K562 (cell line): Measurements from ENCODE around the gene RNGTT. TPM values are rescaled to one million over a fixed set of nuclear protein-coding genes. Genes with fewer than 3 reads are reported as not detected.

Experiments used
- ATAC-seq: fragments of 200-7000 bp; cut with Tn5 transposase; 3 replicates; pipeline ENCODE4 v1.9.1; 2020; ENCODE audit warnings: moderate library complexity
- BruUV-seq: library from RNA; stranded (reverse); fragments of 400-500 nt; replicated peaks from 2 replicates; lab custom pipeline; 2021; lab: Mats Ljungman, UMichigan
- CTCF ChIA-PET: fragments of 300-600 bp; formaldehyde crosslinking; extraction: SDS; loops from one replicate; lab custom pipeline; 2021; ENCODE audit warnings: low intra/inter-chr PET ratio; lab: Yijun Ruan, JAX
- POLR2A ChIA-PET: fragments of 300-600, 350-650 bp; sonication (Branson Sonifier 250); formaldehyde crosslinking; extraction: SDS; loops from one replicate; lab custom pipeline; 2021; ENCODE audit warnings: antibody characterized with exemption, inconsistent platforms; lab: Yijun Ruan, JAX
- DNase-seq, 4 experiments: peaks; one replicate each; pipeline versions ENCODE4 v3.0.0 to v3.0.0-alpha.2; 2011 to 2018; ENCODE audit warnings: low spot score in 3 of 4, mixed read lengths in 3 of 4; ENCODE audit errors: extremely low read depth in 1 of 4
- FAIRE-seq: peaks from 2 replicates; lab custom pipeline; 2011; peaks lifted over from hg19 to GRCh38; lab: Jason Lieb, UNC
- H2AFZ ChIP-seq: 2 replicates; pipeline ENCODE4 v1.6.0; 2011; ENCODE audit warnings: low read depth, low read length, control low read depth, inconsistent platforms
- H3K27ac ChIP-seq: fragments of 200-600 bp; 3 replicates; pipeline ENCODE4 v1.8.0; 2011; ENCODE audit warnings: low read depth, mild to moderate bottlenecking, control low read depth, inconsistent platforms, low read length, moderate library complexity, mixed read lengths; ENCODE audit errors: extremely low read depth
- H3K27me3 ChIP-seq, 2 experiments: fragments of 300-600 bp in 1 of 2; 2 replicates in 1 of 2; 3 replicates in 1 of 2; pipeline versions ENCODE4 v1.6.0 to v1.8.0; 2011; ENCODE audit warnings: inconsistent platforms in 2 of 2, low read length in 2 of 2, mild to moderate bottlenecking in 1 of 2, mixed read lengths in 1 of 2, moderate library complexity in 1 of 2; ENCODE audit not compliant: control insufficient read depth in 2 of 2, insufficient read depth in 2 of 2
- H3K36me3 ChIP-seq: fragments of 300-600 bp; 3 replicates; pipeline ENCODE4 v1.8.0; 2011; ENCODE audit warnings: mild to moderate bottlenecking, low read length, inconsistent platforms; ENCODE audit not compliant: control insufficient read depth, insufficient read depth
- H3K4me1 ChIP-seq, 2 experiments: fragments of 200-600 bp in 1 of 2; replicated peaks in 1 of 2; 2 replicates in 1 of 2; 3 replicates in 1 of 2; pipeline versions ENCODE4 v1.5.1 to v1.8.0; 2011; ENCODE audit warnings: inconsistent platforms in 2 of 2, low read length in 2 of 2, mild to moderate bottlenecking in 1 of 2, mixed read lengths in 1 of 2, moderate library complexity in 1 of 2; ENCODE audit not compliant: control insufficient read depth in 2 of 2, insufficient read depth in 2 of 2
- H3K4me2 ChIP-seq: 2 replicates; pipeline ENCODE4 v1.6.1; 2011; ENCODE audit warnings: low read length, control low read depth, inconsistent platforms, mixed read lengths; ENCODE audit not compliant: insufficient read depth
- H3K4me3 ChIP-seq: fragments of 200-600 bp; sonication (generic), shearing (Covaris generic); 2 replicates; pipeline ENCODE4 v1.5.1; 2016; ENCODE audit warnings: control low read depth, inconsistent platforms
- H3K79me2 ChIP-seq: fragments of 200-600 bp; 3 replicates; pipeline ENCODE4 v1.8.0; 2011; ENCODE audit warnings: low read length, inconsistent platforms; ENCODE audit not compliant: control insufficient read depth, insufficient read depth
- H3K9ac ChIP-seq, 2 experiments: 2 replicates each; pipeline versions ENCODE4 v1.6.0 to v1.6.1; 2011; ENCODE audit warnings: low read depth in 2 of 2, low read length in 2 of 2, control low read depth in 1 of 2, inconsistent platforms in 1 of 2, mild to moderate bottlenecking in 1 of 2, mixed read lengths in 1 of 2; ENCODE audit not compliant: insufficient read depth in 1 of 2
- H3K9me1 ChIP-seq: one replicate; pipeline ENCODE4 v1.6.0; 2011; ENCODE audit warnings: inconsistent platforms, mild to moderate bottlenecking, low read length, moderate library complexity; ENCODE audit not compliant: control insufficient read depth, insufficient read depth
- H3K9me3 ChIP-seq: replicated peaks from 2 replicates; pipeline ENCODE4 v1.5.1; 2011; ENCODE audit warnings: low read depth, low read length, inconsistent platforms; ENCODE audit not compliant: control insufficient read depth, insufficient read depth
- H4K20me1 ChIP-seq: replicated peaks from 2 replicates; pipeline ENCODE4 v1.6.1; 2011; ENCODE audit warnings: low read length, inconsistent platforms, mixed read lengths; ENCODE audit not compliant: control insufficient read depth, insufficient read depth
- ATF1 ChIP-seq, 2 experiments: fragments of 450-650 bp in 1 of 2; IDR thresholded peaks; 2 replicates each; pipeline ENCODE4 v1.6.1; 2016; ENCODE audit warnings: missing compliant biosample characterization in 1 of 2, missing genetic modification characterization in 1 of 2
- HMGN3 ChIP-seq: IDR thresholded peaks from 2 replicates; pipeline ENCODE4 v1.6.1; 2011; ENCODE audit warnings: borderline replicate concordance, low read depth, mild to moderate bottlenecking, mixed read lengths, low read length; ENCODE audit not compliant: insufficient read length; ENCODE audit errors: extremely low read depth
- KLF1 ChIP-seq: fragments of 450-650 bp; IDR thresholded peaks from 2 replicates; pipeline ENCODE4 v1.6.1; 2016; ENCODE audit warnings: missing genetic modification characterization, missing compliant biosample characterization
- MCM2 ChIP-seq: fragments of 450-650 bp; IDR thresholded peaks from 2 replicates; pipeline ENCODE4 v1.6.1; 2017; ENCODE audit warnings: low read depth, mild to moderate bottlenecking
- NFIX ChIP-seq: fragments of 250-450 bp; sonication (Bioruptor Pico); IDR thresholded peaks from 2 replicates; pipeline ENCODE4 v1.4.0; 2020; ENCODE audit warnings: low read depth, mild to moderate bottlenecking, moderate library complexity
- TEAD4 ChIP-seq, 2 experiments: sonication (generic) in 1 of 2; formaldehyde crosslinking in 1 of 2; IDR thresholded peaks; 2 replicates each; pipeline versions ENCODE4 v1.6.1 to v1.8.0; 2012 to 2022; ENCODE audit warnings: borderline replicate concordance in 1 of 2, inconsistent platforms in 1 of 2, low read length in 1 of 2, mild to moderate bottlenecking in 1 of 2, missing genetic modification reagents in 1 of 2
- TFAM ChIP-seq: fragments of 250-450 bp; sonication (Bioruptor Pico); conservative IDR thresholded peaks from 2 replicates; pipeline ENCODE4 v1.5.0; 2021; ENCODE audit warnings: mild to moderate bottlenecking, moderate library complexity
- U2AF2 ChIP-seq: fragments of 200-400 bp; formaldehyde crosslinking; optimal IDR thresholded peaks from 2 replicates; pipeline ENCODE3; 2017; ENCODE audit warnings: low read depth, mild to moderate bottlenecking, low read length
- ZNF124 ChIP-seq: sonication (generic); formaldehyde crosslinking; IDR thresholded peaks from 2 replicates; pipeline ENCODE4 v1.8.1; 2022; ENCODE audit warnings: missing genetic modification reagents
- ZNF347 ChIP-seq: fragments of 450-650 bp; formaldehyde crosslinking; IDR thresholded peaks from 2 replicates; pipeline ENCODE4 v1.4.0; 2020; ENCODE audit warnings: low read depth, mild to moderate bottlenecking, moderate library complexity
- ZNF75A ChIP-seq: fragments of 450-650 bp; formaldehyde crosslinking; IDR thresholded peaks from 2 replicates; pipeline ENCODE4 v1.4.0; 2020; ENCODE audit warnings: mild to moderate bottlenecking
- whole genome bisulfite sequencing: fragments of 100-300 bp; shearing (Covaris generic); methylation state at CpG from one replicate; pipeline ENCODE4 v1.1.6; 2016; ENCODE audit warnings: low coverage, mixed read lengths; ENCODE audit not compliant: insufficient coverage; ENCODE audit errors: missing lambda C conversion rate; 5-methylcytosine and 5-hydroxymethylcytosine counted together
- in situ Hi-C: fragments of 300-500 bp; cut with MboI; formaldehyde crosslinking; loops from 4 replicates; pipeline ENCODE4 v1.15.0; 2018; ENCODE audit warnings: inconsistent platforms, mixed read lengths
- intact Hi-C: fragments of 100-400 bp; cut with micrococcal nuclease; formaldehyde crosslinking; loops from 2 replicates; pipeline ENCODE4 v1.14.2; 2022
- polyA plus RNA-seq, 8 experiments: library from polyadenylated mRNA; depleted of rRNA in 4 of 8; stranded (reverse) in 5 of 8; unstranded in 3 of 8; fragments of >200 nt; fragmentation: Nextera tagmentation in 2 of 8; fragmentation: Illumina TruSeq in 1 of 8; extraction: Ambion mirVana in 2 of 8; extraction: Trizol in 1 of 8; gene quantifications; 2 replicates each; pipeline versions ENCODE4 v1.2.1 to v1.2.3, GENCODE V29; 2011 to 2014; ENCODE audit warnings: inconsistent platforms in 1 of 8, missing spikeins in 1 of 8
- total RNA-seq, 7 experiments: library from RNA; depleted of rRNA in 6 of 7; stranded (reverse); fragments of >200 nt in 6 of 7; fragmentation: Illumina TruSeq in 2 of 7; extraction: Trizol in 2 of 7; gene quantifications; 2 replicates each; pipeline versions ENCODE4 v1.2.1 to v1.2.3, GENCODE V29; 2011 to 2021; ENCODE audit warnings: low replicate concordance in 1 of 7
- TF ChIP-seq, protein P1 (sequence below): fragments of 450-650 bp; formaldehyde crosslinking; IDR thresholded peaks from 2 replicates; pipeline ENCODE4 v1.4.0; 2020; ENCODE audit warnings: mild to moderate bottlenecking, mixed read lengths
- TF ChIP-seq, protein P2 (sequence below): fragments of 250-450 bp; sonication (Bioruptor Pico); IDR thresholded peaks from 2 replicates; pipeline ENCODE4 v1.4.0; 2020; ENCODE audit warnings: mild to moderate bottlenecking, moderate library complexity, borderline replicate concordance
- TF ChIP-seq, protein P3 (sequence below): fragments of 250-450 bp; sonication (Bioruptor Pico); IDR thresholded peaks from 2 replicates; pipeline ENCODE4 v1.4.0; 2020

RNGTT gene
- total and polyA plus RNA-seq, 9 of the 15 experiments (the other 6 are each of a cell fraction or from before 2014, with no cell fraction given), result 6.1 to 31.7 (median 19.5) TPM

DNA sequence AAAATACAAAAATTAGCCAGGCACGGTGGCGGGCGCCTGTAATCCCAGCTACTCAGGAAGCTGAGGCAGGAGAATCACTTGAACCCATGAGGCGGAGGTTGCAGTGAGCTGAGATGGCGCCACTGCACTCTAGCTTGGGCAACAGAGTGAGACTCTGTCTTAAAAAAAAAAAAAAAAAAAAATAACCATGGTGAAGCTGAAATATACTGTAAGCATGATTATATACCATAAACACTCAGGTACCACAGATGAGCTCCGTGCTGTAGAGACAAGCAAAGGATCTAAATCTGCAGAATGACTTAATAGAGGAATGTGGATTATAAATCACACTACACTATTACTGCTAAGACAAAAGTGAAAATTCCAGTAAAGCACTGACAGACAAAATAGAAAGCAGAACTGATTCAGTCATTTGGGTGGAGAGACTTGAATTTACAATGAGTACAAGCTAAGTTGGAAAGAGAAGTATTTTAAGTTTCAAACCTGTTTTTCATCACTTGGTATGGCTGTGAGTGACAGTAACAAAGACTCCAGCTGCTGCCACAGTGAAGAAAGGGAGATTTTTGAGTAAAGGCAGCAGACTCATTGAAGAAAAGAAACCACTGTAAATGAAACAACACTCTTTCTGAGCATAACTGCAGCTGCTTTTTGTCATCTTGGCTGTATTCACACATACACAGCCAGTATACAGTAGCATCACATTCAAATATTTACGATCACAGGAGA, 322.1 kb downstream of the RNGTT start:
- Histone ChIP-seq H2AFZ (no peak overlapping the region), H3K9ac (no peak overlapping the region), H4K20me1 (no peaks in the 10 kb centered on the region), H3K9me3 (no peaks in the 10 kb centered on the region), H3K79me2 (no peaks in the 10 kb centered on the region), H3K4me3 (no peak overlapping the region), H3K4me2 (no peak overlapping the region), H3K36me3 (no peaks in the 10 kb centered on the region), H3K27me3 (no peaks in the 10 kb centered on the region), H3K27ac (no peak overlapping the region), H3K9me1 (no peaks in the 10 kb centered on the region), H3K4me1 (no peaks in the 10 kb centered on the region)
- WGBS, result 84% methylated on average over 4 of the region's 7 CpGs
- CTCF ChIA-PET, result no interaction called here
- DNase-seq, result no peak
- BruUV-seq, result no TSS peak
- no peak for FAIRE-seq
- no peak for ATAC-seq
- POLR2A ChIA-PET, result no interaction called here
- intact Hi-C loops (no loop called here), in situ Hi-C loops (no loop called here)
- TF ChIP-seq TFAM, result no peak
- no peak for TF ChIP-seq ATF1 (CRISPR knock-in tag; IDR thresholded peaks at IDR 0.05)
- TF ChIP-seq ATF1 (tag; IDR thresholded peaks at IDR 0.05), result no peak
- TF ChIP-seq ZNF75A (CRISPR knock-in tag), result no peak
- TF ChIP-seq, protein P1, sequence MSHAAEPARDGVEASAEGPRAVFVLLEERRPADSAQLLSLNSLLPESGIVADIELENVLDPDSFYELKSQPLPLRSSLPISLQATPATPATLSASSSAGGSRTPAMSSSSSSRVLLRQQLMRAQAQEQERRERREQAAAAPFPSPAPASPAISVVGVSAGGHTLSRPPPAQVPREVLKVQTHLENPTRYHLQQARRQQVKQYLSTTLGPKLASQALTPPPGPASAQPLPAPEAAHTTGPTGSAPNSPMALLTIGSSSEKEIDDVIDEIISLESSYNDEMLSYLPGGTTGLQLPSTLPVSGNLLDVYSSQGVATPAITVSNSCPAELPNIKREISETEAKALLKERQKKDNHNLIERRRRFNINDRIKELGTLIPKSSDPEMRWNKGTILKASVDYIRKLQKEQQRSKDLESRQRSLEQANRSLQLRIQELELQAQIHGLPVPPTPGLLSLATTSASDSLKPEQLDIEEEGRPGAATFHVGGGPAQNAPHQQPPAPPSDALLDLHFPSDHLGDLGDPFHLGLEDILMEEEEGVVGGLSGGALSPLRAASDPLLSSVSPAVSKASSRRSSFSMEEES (CRISPR knock-in tag), result no peak
- TF ChIP-seq MCM2, result no peak
- TF ChIP-seq, protein P2, sequence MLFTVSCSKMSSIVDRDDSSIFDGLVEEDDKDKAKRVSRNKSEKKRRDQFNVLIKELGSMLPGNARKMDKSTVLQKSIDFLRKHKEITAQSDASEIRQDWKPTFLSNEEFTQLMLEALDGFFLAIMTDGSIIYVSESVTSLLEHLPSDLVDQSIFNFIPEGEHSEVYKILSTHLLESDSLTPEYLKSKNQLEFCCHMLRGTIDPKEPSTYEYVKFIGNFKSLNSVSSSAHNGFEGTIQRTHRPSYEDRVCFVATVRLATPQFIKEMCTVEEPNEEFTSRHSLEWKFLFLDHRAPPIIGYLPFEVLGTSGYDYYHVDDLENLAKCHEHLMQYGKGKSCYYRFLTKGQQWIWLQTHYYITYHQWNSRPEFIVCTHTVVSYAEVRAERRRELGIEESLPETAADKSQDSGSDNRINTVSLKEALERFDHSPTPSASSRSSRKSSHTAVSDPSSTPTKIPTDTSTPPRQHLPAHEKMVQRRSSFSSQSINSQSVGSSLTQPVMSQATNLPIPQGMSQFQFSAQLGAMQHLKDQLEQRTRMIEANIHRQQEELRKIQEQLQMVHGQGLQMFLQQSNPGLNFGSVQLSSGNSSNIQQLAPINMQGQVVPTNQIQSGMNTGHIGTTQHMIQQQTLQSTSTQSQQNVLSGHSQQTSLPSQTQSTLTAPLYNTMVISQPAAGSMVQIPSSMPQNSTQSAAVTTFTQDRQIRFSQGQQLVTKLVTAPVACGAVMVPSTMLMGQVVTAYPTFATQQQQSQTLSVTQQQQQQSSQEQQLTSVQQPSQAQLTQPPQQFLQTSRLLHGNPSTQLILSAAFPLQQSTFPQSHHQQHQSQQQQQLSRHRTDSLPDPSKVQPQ (CRISPR knock-in tag), result no peak
- no peak for TF ChIP-seq ZNF124 (CRISPR knock-in tag)
- no peak for TF ChIP-seq HMGN3
- TF ChIP-seq NFIX (CRISPR knock-in tag), result no peak
- no peak for TF ChIP-seq TEAD4 (IDR thresholded peaks at IDR 0.05; ENCODE audit: low read length)
- TF ChIP-seq TEAD4 (CRISPR knock-in tag; IDR thresholded peaks at IDR 0.05; ENCODE audit: borderline replicate concordance), result no peak
- TF ChIP-seq, protein P3, sequence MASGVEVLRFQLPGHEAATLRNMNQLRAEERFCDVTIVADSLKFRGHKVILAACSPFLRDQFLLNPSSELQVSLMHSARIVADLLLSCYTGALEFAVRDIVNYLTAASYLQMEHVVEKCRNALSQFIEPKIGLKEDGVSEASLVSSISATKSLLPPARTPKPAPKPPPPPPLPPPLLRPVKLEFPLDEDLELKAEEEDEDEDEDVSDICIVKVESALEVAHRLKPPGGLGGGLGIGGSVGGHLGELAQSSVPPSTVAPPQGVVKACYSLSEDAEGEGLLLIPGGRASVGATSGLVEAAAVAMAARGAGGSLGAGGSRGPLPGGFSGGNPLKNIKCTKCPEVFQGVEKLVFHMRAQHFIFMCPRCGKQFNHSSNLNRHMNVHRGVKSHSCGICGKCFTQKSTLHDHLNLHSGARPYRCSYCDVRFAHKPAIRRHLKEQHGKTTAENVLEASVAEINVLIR (CRISPR knock-in tag), result no peak
- TF ChIP-seq ZNF347, result no peak
- no peak for TF ChIP-seq U2AF2
- no peak for TF ChIP-seq KLF1
